ENCODE data around the gene SIX1.

The SIX1 gene

GRCh38 chr14:60640859-60641741 is 8.2 kb downstream of the SIX1 start:
- H3K4me1 Mint-ChIP-seq = peaks cover 17% of the 10 kb centered on the region
- no peaks in the 10 kb centered on the region for H3K9me3 Mint-ChIP-seq
- no peak overlapping the region for H3K27ac Mint-ChIP-seq
- ATAC-seq = no peak
- H3K36me3 Mint-ChIP-seq (ENCODE audit: low read depth) = no peaks in the 10 kb centered on the region
- no peak overlapping the region for H3K4me3 Mint-ChIP-seq
- H3K27me3 Mint-ChIP-seq = peaks cover 88% of the 10 kb centered on the region
- DNase-seq = no peak

- peaks cover 12% of the 10 kb centered on the region for H3K4me1 Mint-ChIP-seq
- no peak overlapping the region for H3K27ac Mint-ChIP-seq
- H3K27me3 Mint-ChIP-seq = peaks cover 86% of the 10 kb centered on the region
- ATAC-seq = no peak
- DNase-seq = no peak
- H3K36me3 Mint-ChIP-seq (ENCODE audit: low read depth) = no peaks in the 10 kb centered on the region
- no peaks in the 10 kb centered on the region for H3K9me3 Mint-ChIP-seq
- no peak overlapping the region for H3K4me3 Mint-ChIP-seq
These were observed 9.6 kb downstream of the SIX1 start for GRCh38 chr14:60639674-60640073.

- ATAC-seq = peak; percentile 56
- Mint-ChIP-seq H3K27ac (no peak overlapping the region), H3K4me3 (peak overlapping the region; percentile 24)
These were observed 11.6 kb downstream of the SIX1 start for GRCh38 chr14:60637479-60638315.

GRCh38 chr14:60636879-60637478 is 12.3 kb downstream of the SIX1 start:
- no peak for ATAC-seq
- Mint-ChIP-seq H3K4me1 (peaks cover 16% of the 10 kb centered on the region), H3K4me3 (no peak overlapping the region), H3K27me3 (peaks cover 75% of the 10 kb centered on the region), H3K9me3 (no peaks in the 10 kb centered on the region), H3K27ac (no peak overlapping the region), H3K36me3 (ENCODE audit: low read depth) (no peaks in the 10 kb centered on the region)
- DNase-seq = no peak

More at GRCh38 chr14:60637479-60638315, 11.6 kb downstream of the SIX1 start:
- peaks cover 78% of the 10 kb centered on the region for H3K27me3 Mint-ChIP-seq
- H3K9me3 Mint-ChIP-seq = no peaks in the 10 kb centered on the region
- H3K4me1 Mint-ChIP-seq = peaks cover 12% of the 10 kb centered on the region
- H3K36me3 Mint-ChIP-seq (ENCODE audit: low read depth) = no peaks in the 10 kb centered on the region
- no peak for DNase-seq

GRCh38 chr14:60634153-60634552 is 15.1 kb downstream of the SIX1 start:
- H3K27ac Mint-ChIP-seq = no peak overlapping the region
- no peaks in the 10 kb centered on the region for H3K36me3 Mint-ChIP-seq (ENCODE audit: low read depth)
- H3K4me1 Mint-ChIP-seq = peaks cover 16% of the 10 kb centered on the region
- no peak for ATAC-seq
- H3K9me3 Mint-ChIP-seq = no peaks in the 10 kb centered on the region
- no peak overlapping the region for H3K4me3 Mint-ChIP-seq
- peaks cover 51% of the 10 kb centered on the region for H3K27me3 Mint-ChIP-seq
- DNase-seq = no peak

- H3K9me3 Mint-ChIP-seq = no peaks in the 10 kb centered on the region
- H3K4me3 Mint-ChIP-seq = no peak overlapping the region
- no peak for ATAC-seq
- H3K36me3 Mint-ChIP-seq (ENCODE audit: low read depth) = no peaks in the 10 kb centered on the region
- DNase-seq = no peak
- peaks cover 39% of the 10 kb centered on the region for H3K27me3 Mint-ChIP-seq
- peaks cover 8% of the 10 kb centered on the region for H3K4me1 Mint-ChIP-seq
- H3K27ac Mint-ChIP-seq = no peak overlapping the region
These were observed 16.5 kb downstream of the SIX1 start for GRCh38 chr14:60632777-60633176.

- DNase-seq (no peak), ATAC-seq (no peak)
- Mint-ChIP-seq H3K27ac (no peak overlapping the region), H3K27me3 (peaks cover 40% of the 10 kb centered on the region), H3K9me3 (no peaks in the 10 kb centered on the region), H3K4me1 (peaks cover 8% of the 10 kb centered on the region), H3K4me3 (no peak overlapping the region), H3K36me3 (ENCODE audit: low read depth) (no peaks in the 10 kb centered on the region)
These were observed 17.0 kb downstream of the SIX1 start for GRCh38 chr14:60632257-60632656.

GRCh38 chr14:60631842-60632241 is 17.4 kb downstream of the SIX1 start:
- Mint-ChIP-seq H3K4me3 (no peak overlapping the region), H3K9me3 (no peaks in the 10 kb centered on the region), H3K36me3 (ENCODE audit: low read depth) (no peaks in the 10 kb centered on the region), H3K4me1 (peaks cover 8% of the 10 kb centered on the region), H3K27me3 (peaks cover 38% of the 10 kb centered on the region), H3K27ac (no peak overlapping the region)
- DNase-seq (no peak), ATAC-seq (no peak)

GRCh38 chr14:60630129-60630528 is 19.1 kb downstream of the SIX1 start:
- no peak overlapping the region for H3K27ac Mint-ChIP-seq
- H3K4me3 Mint-ChIP-seq = no peak overlapping the region
- ATAC-seq (no peak), DNase-seq (no peak)
- H3K27me3 Mint-ChIP-seq = peaks cover 25% of the 10 kb centered on the region
- H3K9me3 Mint-ChIP-seq = no peaks in the 10 kb centered on the region
- no peaks in the 10 kb centered on the region for H3K36me3 Mint-ChIP-seq (ENCODE audit: low read depth)
- H3K4me1 Mint-ChIP-seq = peaks cover 8% of the 10 kb centered on the region

GRCh38 chr14:60628892-60629291 is 20.4 kb downstream of the SIX1 start:
- ATAC-seq (no peak), DNase-seq (no peak)
- Mint-ChIP-seq H3K9me3 (no peaks in the 10 kb centered on the region), H3K4me3 (no peak overlapping the region), H3K27me3 (peaks cover 21% of the 10 kb centered on the region), H3K27ac (no peak overlapping the region), H3K4me1 (peaks cover 8% of the 10 kb centered on the region), H3K36me3 (ENCODE audit: low read depth) (no peaks in the 10 kb centered on the region)

- no peak for DNase-seq
These were observed 26.4 kb downstream of the SIX1 start for GRCh38 chr14:60622917-60623257.

GRCh38 chr14:60622210-60622916 is 26.9 kb downstream of the SIX1 start:
- Mint-ChIP-seq H3K36me3 (ENCODE audit: low read depth) (no peaks in the 10 kb centered on the region), H3K27me3 (peaks cover 13% of the 10 kb centered on the region), H3K4me1 (no peaks in the 10 kb centered on the region), H3K27ac (no peak overlapping the region), H3K4me3 (no peak overlapping the region), H3K9me3 (no peaks in the 10 kb centered on the region)
- ATAC-seq = no peak
- DNase-seq = no peak

More at GRCh38 chr14:60622917-60623257, 26.4 kb downstream of the SIX1 start:
- H3K36me3 Mint-ChIP-seq (ENCODE audit: low read depth) = no peaks in the 10 kb centered on the region
- H3K4me1 Mint-ChIP-seq = no peaks in the 10 kb centered on the region
- no peak overlapping the region for H3K4me3 Mint-ChIP-seq
- peaks cover 14% of the 10 kb centered on the region for H3K27me3 Mint-ChIP-seq
- H3K27ac Mint-ChIP-seq = no peak overlapping the region
- no peaks in the 10 kb centered on the region for H3K9me3 Mint-ChIP-seq
- ATAC-seq = no peak

- H3K36me3 Mint-ChIP-seq (ENCODE audit: low read depth) = no peaks in the 10 kb centered on the region
- peaks cover 13% of the 10 kb centered on the region for H3K27me3 Mint-ChIP-seq
- DNase-seq (no peak), ATAC-seq (no peak)
- no peaks in the 10 kb centered on the region for H3K4me1 Mint-ChIP-seq
- H3K9me3 Mint-ChIP-seq = no peaks in the 10 kb centered on the region
- no peak overlapping the region for H3K4me3 Mint-ChIP-seq
- H3K27ac Mint-ChIP-seq = no peak overlapping the region
These were observed 27.9 kb downstream of the SIX1 start for GRCh38 chr14:60621386-60621785.

GRCh38 chr14:60618241-60618640 is 31.0 kb downstream of the SIX1 start:
- Mint-ChIP-seq H3K27ac (no peak overlapping the region), H3K36me3 (ENCODE audit: low read depth) (no peaks in the 10 kb centered on the region), H3K4me3 (no peak overlapping the region), H3K27me3 (peaks cover 14% of the 10 kb centered on the region), H3K9me3 (no peaks in the 10 kb centered on the region), H3K4me1 (no peaks in the 10 kb centered on the region)
- ATAC-seq (no peak), DNase-seq (no peak)

Data from activated naive CD8-positive, alpha-beta T cell treated with anti-CD3 and anti-CD28 coated beads, Interleukin-2, amount 50 U/mL, for 24 hours (primary cell).